ENCODE measurements around the gene SYNRG. TPM values are rescaled to one million over a fixed set of nuclear protein-coding genes. Genes with fewer than 3 reads are reported as not detected.
A peak's percentile ranks its signal among the peaks of the same experiment; 100 is the strongest.

Gene SYNRG
- total RNA-seq, 1 experiment from 2014 or later = 127 TPM

- Mint-ChIP-seq H3K4me3 (ENCODE audit: low read depth, unreplicated experiment) (no peak overlapping the region), H3K27ac (ENCODE audit: unreplicated experiment) (no peak overlapping the region), H3K4me1 (ENCODE audit: low read depth, unreplicated experiment) (no peaks in the 10 kb centered on the region), H3K9me3 (ENCODE audit: low read depth, unreplicated experiment) (no peaks in the 10 kb centered on the region), H3K36me3 (ENCODE audit: insufficient read depth, unreplicated experiment) (peaks cover 30% of the 10 kb centered on the region), H3K27me3 (ENCODE audit: unreplicated experiment) (no peaks in the 10 kb centered on the region)
- DNase-seq = no peak
- CTCF ChIA-PET = interaction anchor here (0.6 kb wide), 1 partner anchor 284 kb away, joined by 3 read pairs; no protein-coding TSS in a partner anchor
- intact Hi-C loops (cut with micrococcal nuclease; ENCODE audit: unreplicated experiment) = no loop called here
- no TSS peak for BruUV-seq (replicated peaks)
- no peak for TF ChIP-seq CTCF (IDR thresholded peaks at IDR 0.05; ENCODE audit: unreplicated experiment)
These were observed 76.5 kb downstream of the SYNRG start for GRCh38 chr17:37532756-37533155.

- no TSS peak for BruUV-seq (replicated peaks)
These were observed 78.8 kb downstream of the SYNRG start for GRCh38 chr17:37530420-37530819.

GRCh38 chr17:37527249-37527851 lies 81.9 kb downstream of the SYNRG start:
- CTCF ChIA-PET = interaction anchor here (0.5 to 2.2 kb wide), 20 partner anchors 9 to 924 kb away, joined by 3 to 55 read pairs (median 5); partner anchors contain the start of genes HNF1B and SYNRG

More at GRCh38 chr17:37530420-37530819, 78.8 kb downstream of the SYNRG start:
- intact Hi-C loops (cut with micrococcal nuclease; ENCODE audit: unreplicated experiment) = no loop called here
- Mint-ChIP-seq H3K27ac (ENCODE audit: unreplicated experiment) (no peak overlapping the region), H3K27me3 (ENCODE audit: unreplicated experiment) (no peaks in the 10 kb centered on the region), H3K9me3 (ENCODE audit: low read depth, unreplicated experiment) (no peaks in the 10 kb centered on the region), H3K4me1 (ENCODE audit: low read depth, unreplicated experiment) (no peaks in the 10 kb centered on the region), H3K36me3 (ENCODE audit: insufficient read depth, unreplicated experiment) (peaks cover 37% of the 10 kb centered on the region), H3K4me3 (ENCODE audit: low read depth, unreplicated experiment) (no peak overlapping the region)
- no peak for TF ChIP-seq CTCF (IDR thresholded peaks at IDR 0.05; ENCODE audit: unreplicated experiment)
- DNase-seq = no peak
- CTCF ChIA-PET = interaction anchor here (0.5 to 1.0 kb wide), 5 partner anchors 16 to 1509 kb away, joined by 3 read pairs; no protein-coding TSS in a partner anchor

GRCh38 chr17:37523715-37524219 lies 85.5 kb downstream of the SYNRG start:
- DNase-seq = no peak
- Mint-ChIP-seq H3K36me3 (ENCODE audit: insufficient read depth, unreplicated experiment) (peaks cover 41% of the 10 kb centered on the region), H3K4me1 (ENCODE audit: low read depth, unreplicated experiment) (no peaks in the 10 kb centered on the region)

More at GRCh38 chr17:37527249-37527851, 81.9 kb downstream of the SYNRG start:
- no peaks in the 10 kb centered on the region for H3K27me3 Mint-ChIP-seq (ENCODE audit: unreplicated experiment)
- DNase-seq = peak; percentile 74
- TF ChIP-seq CTCF (IDR thresholded peaks at IDR 0.05; ENCODE audit: unreplicated experiment) = peak; percentile 94
- H3K27ac Mint-ChIP-seq (ENCODE audit: unreplicated experiment) = no peak overlapping the region
- H3K4me1 Mint-ChIP-seq (ENCODE audit: low read depth, unreplicated experiment) = no peaks in the 10 kb centered on the region
- no peak overlapping the region for H3K4me3 Mint-ChIP-seq (ENCODE audit: low read depth, unreplicated experiment)
- BruUV-seq (replicated peaks) = no TSS peak
- peaks cover 42% of the 10 kb centered on the region for H3K36me3 Mint-ChIP-seq (ENCODE audit: insufficient read depth, unreplicated experiment)
- intact Hi-C loops (cut with micrococcal nuclease; ENCODE audit: unreplicated experiment) = loop anchor here (1.0 to 5.0 kb wide), 3 partner anchors 43 to 290 kb away; partner anchors contain the start of gene SYNRG
- H3K9me3 Mint-ChIP-seq (ENCODE audit: low read depth, unreplicated experiment) = no peaks in the 10 kb centered on the region

More at GRCh38 chr17:37523715-37524219, 85.5 kb downstream of the SYNRG start:
- no peaks in the 10 kb centered on the region for H3K27me3 Mint-ChIP-seq (ENCODE audit: unreplicated experiment)
- CTCF ChIA-PET = interaction anchor here (0.6 kb wide), 1 partner anchor 45 kb away, joined by 8 read pairs; no protein-coding TSS in a partner anchor
- H3K9me3 Mint-ChIP-seq (ENCODE audit: low read depth, unreplicated experiment) = no peaks in the 10 kb centered on the region
- intact Hi-C loops (cut with micrococcal nuclease; ENCODE audit: unreplicated experiment) = no loop called here
- no TSS peak for BruUV-seq (replicated peaks)
- no peak overlapping the region for H3K27ac Mint-ChIP-seq (ENCODE audit: unreplicated experiment)
- TF ChIP-seq CTCF (IDR thresholded peaks at IDR 0.05; ENCODE audit: unreplicated experiment) = no peak
- H3K4me3 Mint-ChIP-seq (ENCODE audit: low read depth, unreplicated experiment) = no peak overlapping the region
